MM.1S (cell line): ENCODE results near the gene TRIM15.

Experiments
- DNase-seq: peaks from one replicate; pipeline ENCODE4 v3.0.0-alpha.2; 2015
- H2AFZ ChIP-seq: fragments of 300-600 bp; sonication (generic); 2 replicates; pipeline ENCODE4 v1.6.0; 2016; ENCODE audit warnings: antibody characterized with exemption, low read length
- H3F3A ChIP-seq: fragments of 300-600 bp; sonication (generic); 2 replicates; pipeline ENCODE4 v1.6.1; 2016; ENCODE audit warnings: mild to moderate bottlenecking, antibody characterized with exemption, low read length, moderate library complexity, mixed read lengths; ENCODE audit not compliant: insufficient read depth
- H3K27ac ChIP-seq: fragments of 300-600 bp; sonication (generic); 2 replicates; pipeline ENCODE4 v1.5.1; 2016; ENCODE audit warnings: mild to moderate bottlenecking, low read length
- H3K27me3 ChIP-seq: fragments of 300-600 bp; sonication (generic); replicated peaks from 2 replicates; pipeline ENCODE4 v1.6.0; 2016; ENCODE audit warnings: low read length; ENCODE audit not compliant: insufficient read depth
- H3K36me3 ChIP-seq: fragments of 300-600 bp; sonication (generic); replicated peaks from 2 replicates; pipeline ENCODE4 v1.6.1; 2016; ENCODE audit warnings: mild to moderate bottlenecking, low read length, mixed read lengths; ENCODE audit not compliant: insufficient read depth
- H3K4me1 ChIP-seq: fragments of 300-600 bp; sonication (generic); 2 replicates; pipeline ENCODE4 v1.6.1; 2016; ENCODE audit warnings: low read length, mixed read lengths
- H3K4me2 ChIP-seq: fragments of 300-600 bp; sonication (generic); 2 replicates; pipeline ENCODE4 v1.6.0; 2016; ENCODE audit warnings: low read depth, low read length
- H3K4me3 ChIP-seq: fragments of 300-600 bp; sonication (generic); 2 replicates; pipeline ENCODE4 v1.5.1; 2016; ENCODE audit warnings: low read length, mixed read lengths
- H3K79me2 ChIP-seq: fragments of 300-600 bp; sonication (generic); 2 replicates; pipeline ENCODE4 v1.6.1; 2016; ENCODE audit warnings: mixed run types, low read length, mixed read lengths
- H3K9ac ChIP-seq: fragments of 300-600 bp; sonication (generic); 2 replicates; pipeline ENCODE4 v1.6.1; 2016; ENCODE audit warnings: low read length, mixed read lengths
- H3K9me2 ChIP-seq: fragments of 300-600 bp; sonication (generic); replicated peaks from 2 replicates; pipeline ENCODE4 v1.6.1; 2016; ENCODE audit warnings: mild to moderate bottlenecking, low read length, mixed read lengths; ENCODE audit not compliant: insufficient read depth
- H3K9me3 ChIP-seq: fragments of 300-600 bp; sonication (generic); replicated peaks from 2 replicates; pipeline ENCODE4 v1.6.1; 2016; ENCODE audit warnings: mild to moderate bottlenecking, low read length, mixed read lengths; ENCODE audit not compliant: insufficient read depth
- H4K20me1 ChIP-seq: fragments of 300-600 bp; sonication (generic); 2 replicates; pipeline ENCODE4 v1.6.1; 2016; ENCODE audit warnings: mild to moderate bottlenecking, low read length, moderate library complexity, mixed read lengths; ENCODE audit not compliant: insufficient read depth
- EZH2 ChIP-seq: fragments of 300-600 bp; sonication (generic); optimal IDR thresholded peaks from 2 replicates; pipeline ENCODE3; 2017; ENCODE audit warnings: low read depth, mild to moderate bottlenecking, antibody characterized with exemption, low read length, mixed read lengths
- EZH2phosphoT487 ChIP-seq: fragments of 300-600 bp; sonication (generic); IDR thresholded peaks from 2 replicates; pipeline ENCODE4 v1.6.1; 2018; ENCODE audit warnings: antibody characterized with exemption, low read length
- TF ChIP-seq, protein P1 (sequence below): fragments of 300-600 bp; sonication (generic); IDR thresholded peaks from 2 replicates; pipeline ENCODE4 v1.5.1; 2016; ENCODE audit warnings: antibody characterized with exemption, low read length, mixed read lengths

The TRIM15 gene

DNA sequence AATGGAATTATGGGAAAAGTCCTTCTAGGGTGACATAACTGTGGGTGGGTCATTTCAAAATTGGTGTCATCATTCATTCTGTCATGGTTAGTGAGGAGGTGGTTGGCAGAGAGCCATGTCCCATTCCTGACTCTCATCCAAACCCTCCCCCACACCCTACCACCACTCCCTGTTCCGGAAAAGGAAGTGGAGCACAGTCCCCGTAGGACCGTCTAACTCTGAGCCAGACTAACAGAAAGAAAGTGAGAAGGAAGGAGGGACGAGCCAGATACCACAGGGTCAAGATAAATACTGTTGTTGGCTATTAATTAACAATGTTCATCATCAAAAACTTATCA is 7.1 kb upstream of the TRIM15 start:
- TF ChIP-seq, protein P1, sequence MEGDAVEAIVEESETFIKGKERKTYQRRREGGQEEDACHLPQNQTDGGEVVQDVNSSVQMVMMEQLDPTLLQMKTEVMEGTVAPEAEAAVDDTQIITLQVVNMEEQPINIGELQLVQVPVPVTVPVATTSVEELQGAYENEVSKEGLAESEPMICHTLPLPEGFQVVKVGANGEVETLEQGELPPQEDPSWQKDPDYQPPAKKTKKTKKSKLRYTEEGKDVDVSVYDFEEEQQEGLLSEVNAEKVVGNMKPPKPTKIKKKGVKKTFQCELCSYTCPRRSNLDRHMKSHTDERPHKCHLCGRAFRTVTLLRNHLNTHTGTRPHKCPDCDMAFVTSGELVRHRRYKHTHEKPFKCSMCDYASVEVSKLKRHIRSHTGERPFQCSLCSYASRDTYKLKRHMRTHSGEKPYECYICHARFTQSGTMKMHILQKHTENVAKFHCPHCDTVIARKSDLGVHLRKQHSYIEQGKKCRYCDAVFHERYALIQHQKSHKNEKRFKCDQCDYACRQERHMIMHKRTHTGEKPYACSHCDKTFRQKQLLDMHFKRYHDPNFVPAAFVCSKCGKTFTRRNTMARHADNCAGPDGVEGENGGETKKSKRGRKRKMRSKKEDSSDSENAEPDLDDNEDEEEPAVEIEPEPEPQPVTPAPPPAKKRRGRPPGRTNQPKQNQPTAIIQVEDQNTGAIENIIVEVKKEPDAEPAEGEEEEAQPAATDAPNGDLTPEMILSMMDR, result no peak
- TF ChIP-seq EZH2phosphoT487, result no peak
- TF ChIP-seq EZH2, result no peak
- H3K36me3 ChIP-seq, result no peaks in the 10 kb centered on the region
- peaks cover 4% of the 10 kb centered on the region; the same call in 1 of the 2 replicates for H3F3A ChIP-seq
- H3K9ac ChIP-seq, result no peak overlapping the region
- no peak for DNase-seq
- H3K9me3 ChIP-seq, result no peaks in the 10 kb centered on the region
- H3K4me3 ChIP-seq, result no peak overlapping the region
- H3K9me2 ChIP-seq, result no peaks in the 10 kb centered on the region
- H3K4me2 ChIP-seq, result no peak overlapping the region
- H3K27ac ChIP-seq, result no peak overlapping the region
- H3K79me2 ChIP-seq, result no peaks in the 10 kb centered on the region
- no peaks in the 10 kb centered on the region for H4K20me1 ChIP-seq
- 0 out of 2 replicates have a peak, but pooled peaks cover 12% of the 10 kb centered on the region for H3K27me3 ChIP-seq
- peaks cover 5% of the 10 kb centered on the region; the same call in 1 of the 2 replicates for H3K4me1 ChIP-seq
- no peak overlapping the region for H2AFZ ChIP-seq

DNA sequence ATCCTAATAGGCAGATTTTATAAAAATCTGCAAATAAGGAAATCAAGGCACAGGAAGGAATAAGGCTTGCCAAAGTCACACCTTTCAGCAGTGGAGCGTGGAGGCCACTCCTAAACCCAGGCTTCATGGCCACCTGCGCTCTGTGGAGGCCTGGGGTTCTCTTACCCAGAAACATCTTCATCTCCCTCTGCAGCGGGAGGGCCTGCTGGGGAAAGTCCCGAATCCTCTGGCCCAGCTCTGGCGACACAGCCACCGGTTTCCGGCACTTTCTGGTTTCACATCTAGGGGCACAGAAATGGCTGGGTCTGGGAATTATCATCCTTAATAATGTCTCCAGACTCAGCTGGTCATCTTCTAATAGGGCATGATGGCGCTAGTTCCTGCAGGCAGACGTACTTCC is 6.6 kb upstream of the TRIM15 start:
- Histone ChIP-seq H3K4me2 (no peak overlapping the region), H3K9ac (no peak overlapping the region), H3K9me3 (no peaks in the 10 kb centered on the region), H3K79me2 (no peaks in the 10 kb centered on the region), H3K27me3 (0 out of 2 replicates have a peak, but pooled peaks cover 12% of the 10 kb centered on the region), H3K36me3 (no peaks in the 10 kb centered on the region), H4K20me1 (no peaks in the 10 kb centered on the region), H3K27ac (no peak overlapping the region), H3F3A (peaks cover 4% of the 10 kb centered on the region; the same call in 1 of the 2 replicates), H3K4me1 (peaks cover 5% of the 10 kb centered on the region; the same call in 1 of the 2 replicates), H3K4me3 (no peak overlapping the region), H2AFZ (no peak overlapping the region), H3K9me2 (no peaks in the 10 kb centered on the region)
- no peak for DNase-seq
- TF ChIP-seq EZH2phosphoT487, result no peak

DNA sequence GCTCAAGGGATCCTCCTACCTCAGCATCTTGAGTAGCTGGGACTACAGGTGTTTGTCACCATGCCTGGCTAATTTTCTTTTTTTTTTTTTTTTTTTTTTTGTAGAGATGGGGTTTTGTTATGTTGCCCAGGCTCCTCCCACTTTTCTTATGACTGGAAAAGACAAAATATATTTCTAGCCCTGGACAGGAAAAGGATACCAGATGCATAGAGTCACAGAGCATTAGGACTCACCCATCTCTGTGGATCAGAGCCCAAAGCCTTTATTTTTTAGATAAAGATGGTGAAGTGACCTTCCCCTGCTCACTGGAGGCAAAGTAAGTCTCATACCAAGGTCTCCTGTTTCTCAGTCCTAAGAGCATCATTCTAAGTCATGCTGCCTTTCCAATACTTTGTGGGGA is 5.8 kb upstream of the TRIM15 start:
- H2AFZ ChIP-seq, result no peak overlapping the region
- no peaks in the 10 kb centered on the region for H3K9me2 ChIP-seq
- TF ChIP-seq, protein P1, result no peak
- no peak for TF ChIP-seq EZH2
- TF ChIP-seq EZH2phosphoT487, result no peak
- 0 out of 2 replicates have a peak, but pooled peaks cover 12% of the 10 kb centered on the region for H3K27me3 ChIP-seq
- no peaks in the 10 kb centered on the region for H4K20me1 ChIP-seq
- H3K4me3 ChIP-seq, result no peak overlapping the region
- no peak overlapping the region for H3K4me2 ChIP-seq
- H3K79me2 ChIP-seq, result no peaks in the 10 kb centered on the region
- no peak overlapping the region for H3K27ac ChIP-seq
- no peaks in the 10 kb centered on the region for H3K36me3 ChIP-seq
- H3F3A ChIP-seq, result peaks cover 4% of the 10 kb centered on the region; the same call in 1 of the 2 replicates
- H3K9me3 ChIP-seq, result no peaks in the 10 kb centered on the region
- DNase-seq, result no peak
- H3K4me1 ChIP-seq, result peaks cover 5% of the 10 kb centered on the region; the same call in 1 of the 2 replicates
- H3K9ac ChIP-seq, result no peak overlapping the region

DNA sequence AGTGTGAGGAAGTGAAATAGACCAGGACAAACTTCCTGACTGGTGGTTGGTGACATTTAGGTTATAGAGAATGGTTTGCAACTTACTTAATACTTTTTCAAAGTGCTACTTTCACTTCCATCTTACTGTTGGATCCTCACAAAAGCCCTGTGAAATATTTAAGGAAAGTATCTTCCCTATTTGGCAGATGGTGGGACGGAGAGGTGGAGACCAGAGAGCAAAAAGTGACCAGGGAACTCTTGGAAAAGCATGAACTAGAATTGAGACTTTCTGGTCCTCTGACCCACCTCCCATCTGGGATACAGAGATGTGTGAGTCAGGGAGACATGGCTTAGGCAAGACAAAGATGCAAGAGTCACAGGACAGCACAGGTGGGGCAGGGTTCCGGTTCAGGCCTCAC is 5.3 kb upstream of the TRIM15 start:
- H3K4me3 ChIP-seq, result no peak overlapping the region
- peak overlapping the region; percentile 29; the same call in 1 of the 2 replicates for H3K4me2 ChIP-seq
- no peak overlapping the region for H2AFZ ChIP-seq

More for the DNA sequence above, 5.3 kb upstream of the TRIM15 start:
- TF ChIP-seq EZH2phosphoT487 (no peak), EZH2 (no peak)
- TF ChIP-seq, protein P1, result no peak
- DNase-seq, result no peak
- peaks cover 4% of the 10 kb centered on the region; the same call in 1 of the 2 replicates for H3F3A ChIP-seq
- 0 out of 2 replicates have a peak, but pooled peaks cover 12% of the 10 kb centered on the region for H3K27me3 ChIP-seq
- no peaks in the 10 kb centered on the region for H4K20me1 ChIP-seq
- H3K9me3 ChIP-seq, result no peaks in the 10 kb centered on the region
- H3K9ac ChIP-seq, result no peak overlapping the region
- H3K27ac ChIP-seq, result no peak overlapping the region
- no peaks in the 10 kb centered on the region for H3K79me2 ChIP-seq
- H3K36me3 ChIP-seq, result no peaks in the 10 kb centered on the region
- H3K9me2 ChIP-seq, result no peaks in the 10 kb centered on the region
- H3K4me1 ChIP-seq, result peaks cover 5% of the 10 kb centered on the region; the same call in 1 of the 2 replicates
